ENCODE results near the gene DESI2. TPM values are rescaled to one million over a fixed set of nuclear protein-coding genes. Genes with fewer than 3 reads are reported as not detected.
A peak's percentile ranks its signal among the peaks of the same experiment; 100 is the strongest.

The DESI2 gene
- total RNA-seq, 1 donor from 2014 or later: 24.2 TPM

- H3K27me3 ChIP-seq: no peaks in the 10 kb centered on the region
Measured at GRCh38 chr1:244749230-244750016, 96.5 kb downstream of the DESI2 start.

GRCh38 chr1:244751271-244751895 lies 98.5 kb downstream of the DESI2 start:
- no peaks in the 10 kb centered on the region for H3K9me3 ChIP-seq
- H3K27me3 ChIP-seq: no peaks in the 10 kb centered on the region
- intact Hi-C loops (cut with DNase I): no loop called here
- no peak for TF ChIP-seq CTCF (IDR thresholded peaks at IDR 0.05)
- no peak for DNase-seq (ENCODE audit: low spot score in 2 of 2)
- no peak overlapping the region for H3K27ac ChIP-seq
- no peaks in the 10 kb centered on the region for H3K4me1 ChIP-seq
- no peaks in the 10 kb centered on the region for H3K36me3 ChIP-seq
- H3K4me3 ChIP-seq: no peak overlapping the region

More at GRCh38 chr1:244749230-244750016, 96.5 kb downstream of the DESI2 start:
- Histone ChIP-seq H3K27ac (no peak overlapping the region), H3K9me3 (no peaks in the 10 kb centered on the region), H3K36me3 (no peaks in the 10 kb centered on the region), H3K4me3 (no peak overlapping the region), H3K4me1 (no peaks in the 10 kb centered on the region)
- intact Hi-C loops (cut with DNase I): no loop called here
- no peak for TF ChIP-seq CTCF (IDR thresholded peaks at IDR 0.05)
- DNase-seq (ENCODE audit: low spot score in 2 of 2): no peak

- Histone ChIP-seq H3K4me3 (no peak overlapping the region), H3K9me3 (no peaks in the 10 kb centered on the region), H3K4me1 (no peaks in the 10 kb centered on the region), H3K27me3 (no peaks in the 10 kb centered on the region), H3K36me3 (no peaks in the 10 kb centered on the region), H3K27ac (no peak overlapping the region)
- no peak for DNase-seq (ENCODE audit: low spot score in 2 of 2)
- no peak for TF ChIP-seq CTCF (IDR thresholded peaks at IDR 0.05)
- intact Hi-C loops (cut with DNase I): no loop called here
Measured at GRCh38 chr1:244755673-244756072, 102.7 kb downstream of the DESI2 start.

- TF ChIP-seq CTCF (IDR thresholded peaks at IDR 0.05): no peak
- no peak overlapping the region for H3K4me3 ChIP-seq
- H3K4me1 ChIP-seq: no peaks in the 10 kb centered on the region
- H3K9me3 ChIP-seq: no peaks in the 10 kb centered on the region
- intact Hi-C loops (cut with DNase I): no loop called here
- DNase-seq (ENCODE audit: low spot score in 2 of 2): no peak
- H3K27ac ChIP-seq: peak overlapping the region in 1 of 2 donors; percentile 52
- no peaks in the 10 kb centered on the region for H3K27me3 ChIP-seq
- H3K36me3 ChIP-seq: no peaks in the 10 kb centered on the region
Measured at GRCh38 chr1:244757091-244757939, 104.4 kb downstream of the DESI2 start.

Other genes starting within 250 kb of the DESI2 start
- gene ADSS2, start 201.2 kb upstream of the DESI2 start, total RNA-seq: 38.3 TPM
- gene CATSPERE, start 191.9 kb upstream of the DESI2 start, total RNA-seq: not detected
- gene COX20, start 182.5 kb downstream of the DESI2 start, total RNA-seq: 8.2 TPM
- 128 TPM for gene HNRNPU, start 211.4 kb downstream of the DESI2 start, total RNA-seq

Data from ascending aorta (tissue), 2 donors.